ENCODE results near the gene GLUD1. TPM values are rescaled to one million over a fixed set of nuclear protein-coding genes. Genes with fewer than 3 reads are reported as not detected.
"Not testable (repeated sequence)": the region's sequence is repeated elsewhere in the genome, so short reads cannot be mapped to it uniquely, and the experiment has no call there.

The GLUD1 gene
- total RNA-seq, 1 donor from 2014 or later: 96.6 TPM

DNA sequence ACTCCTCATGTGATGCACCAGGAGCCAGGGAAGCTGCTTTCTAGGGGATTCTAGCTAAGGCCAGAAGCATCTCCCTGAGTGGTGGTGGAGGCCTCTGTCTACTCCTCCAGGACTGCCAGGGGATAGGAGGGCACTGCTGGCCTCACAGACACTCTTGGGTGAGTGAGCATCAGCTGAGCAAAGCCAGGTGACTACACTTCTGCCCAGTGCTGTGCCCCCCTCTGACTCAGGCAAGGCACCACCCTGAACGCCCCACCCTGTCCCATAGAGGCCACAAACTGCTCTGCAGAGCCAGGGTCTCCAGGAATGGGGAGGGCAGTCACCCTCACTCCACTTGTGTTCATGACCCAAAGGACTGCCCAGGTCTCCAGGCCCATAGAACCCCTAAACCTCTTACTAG lies 75.1 kb downstream of the GLUD1 start:
- not testable (repeated sequence) for H3K4me3 ChIP-seq (ENCODE audit: insufficient read depth, low read depth, low read length); H4K20me1 ChIP-seq (ENCODE audit: insufficient read depth, low read length); H3K79me2 ChIP-seq (ENCODE audit: insufficient read depth, low read length); H3K4me1 Mint-ChIP-seq (ENCODE audit: low read depth, unreplicated experiment); DNase-seq (ENCODE audit: low read depth); H3K4me2 ChIP-seq (ENCODE audit: low read length); H3K27me3 Mint-ChIP-seq (ENCODE audit: low read depth, unreplicated experiment); H3K36me3 ChIP-seq (ENCODE audit: insufficient read depth, low read length); FAIRE-seq; H3K36me3 Mint-ChIP-seq (ENCODE audit: low read depth, unreplicated experiment); H3K27me3 ChIP-seq (ENCODE audit: insufficient read depth, low read length); H3K27ac ChIP-seq (ENCODE audit: low read depth, low read length); H3K9me3 ChIP-seq (ENCODE audit: insufficient read depth, low read depth, low read length); H3K27ac Mint-ChIP-seq (ENCODE audit: unreplicated experiment); H3K4me1 ChIP-seq (ENCODE audit: insufficient read depth, low read length); H2AFZ ChIP-seq (ENCODE audit: low read depth, low read length); H3K4me3 Mint-ChIP-seq (ENCODE audit: unreplicated experiment); H3K9ac ChIP-seq (ENCODE audit: low read length); H3K9me3 Mint-ChIP-seq (ENCODE audit: unreplicated experiment)

DNA sequence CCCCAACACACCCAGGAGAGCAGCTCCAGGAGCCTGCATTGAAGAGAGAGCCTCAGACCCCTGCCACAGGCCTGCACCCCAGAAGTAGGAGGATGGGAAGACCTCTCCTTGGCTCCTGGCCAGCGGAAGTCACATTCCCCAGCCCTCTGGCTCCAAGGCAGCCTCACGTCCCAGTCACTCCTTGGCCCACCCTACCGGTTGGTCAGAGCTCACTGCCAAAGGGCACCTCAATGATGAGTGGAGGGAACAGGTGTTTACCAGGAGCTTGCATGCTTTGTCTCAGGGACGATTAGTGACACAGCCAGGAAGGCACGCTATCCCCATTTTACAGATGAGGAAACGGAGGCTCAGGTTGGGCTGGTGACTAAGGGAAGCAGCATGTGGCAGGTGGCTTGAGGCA lies 75.6 kb downstream of the GLUD1 start:
- H3K4me1 Mint-ChIP-seq (ENCODE audit: low read depth, unreplicated experiment); H3K9me3 ChIP-seq (ENCODE audit: insufficient read depth, low read depth, low read length); H3K27ac ChIP-seq (ENCODE audit: low read depth, low read length); H3K79me2 ChIP-seq (ENCODE audit: insufficient read depth, low read length); H3K9me3 Mint-ChIP-seq (ENCODE audit: unreplicated experiment); H3K27ac Mint-ChIP-seq (ENCODE audit: unreplicated experiment); DNase-seq (ENCODE audit: low read depth); H4K20me1 ChIP-seq (ENCODE audit: insufficient read depth, low read length); H3K9ac ChIP-seq (ENCODE audit: low read length); H3K4me3 ChIP-seq (ENCODE audit: insufficient read depth, low read depth, low read length); H3K4me1 ChIP-seq (ENCODE audit: insufficient read depth, low read length); FAIRE-seq; H3K4me2 ChIP-seq (ENCODE audit: low read length); H3K27me3 Mint-ChIP-seq (ENCODE audit: low read depth, unreplicated experiment); H2AFZ ChIP-seq (ENCODE audit: low read depth, low read length); H3K4me3 Mint-ChIP-seq (ENCODE audit: unreplicated experiment); H3K27me3 ChIP-seq (ENCODE audit: insufficient read depth, low read length); H3K36me3 ChIP-seq (ENCODE audit: insufficient read depth, low read length); H3K36me3 Mint-ChIP-seq (ENCODE audit: low read depth, unreplicated experiment): not testable (repeated sequence)

DNA sequence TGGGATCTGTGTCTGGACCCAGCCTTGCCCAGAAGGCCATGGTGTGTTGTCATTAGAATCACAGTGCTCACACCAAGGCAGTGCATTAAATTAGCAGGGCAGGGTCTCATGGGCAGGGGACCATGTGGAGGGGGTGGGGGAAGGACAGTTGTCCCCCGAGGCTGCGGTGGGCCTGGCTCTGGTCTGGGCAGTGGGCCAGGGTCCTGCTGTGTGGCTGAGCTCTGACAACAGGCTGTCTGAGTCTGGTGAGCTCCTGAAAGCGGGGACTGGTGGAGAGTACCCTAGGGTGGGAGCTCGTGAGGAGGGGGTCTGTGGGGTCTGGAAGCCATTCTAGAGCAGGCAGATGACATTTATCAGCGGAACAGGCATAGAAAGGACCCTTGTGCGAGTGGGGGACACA lies 76.5 kb downstream of the GLUD1 start:
- not testable (repeated sequence) for DNase-seq (ENCODE audit: low read depth); H3K36me3 Mint-ChIP-seq (ENCODE audit: low read depth, unreplicated experiment); H3K9me3 Mint-ChIP-seq (ENCODE audit: unreplicated experiment); H4K20me1 ChIP-seq (ENCODE audit: insufficient read depth, low read length); H3K4me2 ChIP-seq (ENCODE audit: low read length); H3K9ac ChIP-seq (ENCODE audit: low read length); H3K27me3 ChIP-seq (ENCODE audit: insufficient read depth, low read length); FAIRE-seq; H3K27ac ChIP-seq (ENCODE audit: low read depth, low read length); H2AFZ ChIP-seq (ENCODE audit: low read depth, low read length); H3K36me3 ChIP-seq (ENCODE audit: insufficient read depth, low read length); H3K4me1 ChIP-seq (ENCODE audit: insufficient read depth, low read length); H3K4me3 ChIP-seq (ENCODE audit: insufficient read depth, low read depth, low read length); H3K27ac Mint-ChIP-seq (ENCODE audit: unreplicated experiment); H3K4me1 Mint-ChIP-seq (ENCODE audit: low read depth, unreplicated experiment); H3K27me3 Mint-ChIP-seq (ENCODE audit: low read depth, unreplicated experiment); H3K79me2 ChIP-seq (ENCODE audit: insufficient read depth, low read length); H3K9me3 ChIP-seq (ENCODE audit: insufficient read depth, low read depth, low read length); H3K4me3 Mint-ChIP-seq (ENCODE audit: unreplicated experiment)

DNA sequence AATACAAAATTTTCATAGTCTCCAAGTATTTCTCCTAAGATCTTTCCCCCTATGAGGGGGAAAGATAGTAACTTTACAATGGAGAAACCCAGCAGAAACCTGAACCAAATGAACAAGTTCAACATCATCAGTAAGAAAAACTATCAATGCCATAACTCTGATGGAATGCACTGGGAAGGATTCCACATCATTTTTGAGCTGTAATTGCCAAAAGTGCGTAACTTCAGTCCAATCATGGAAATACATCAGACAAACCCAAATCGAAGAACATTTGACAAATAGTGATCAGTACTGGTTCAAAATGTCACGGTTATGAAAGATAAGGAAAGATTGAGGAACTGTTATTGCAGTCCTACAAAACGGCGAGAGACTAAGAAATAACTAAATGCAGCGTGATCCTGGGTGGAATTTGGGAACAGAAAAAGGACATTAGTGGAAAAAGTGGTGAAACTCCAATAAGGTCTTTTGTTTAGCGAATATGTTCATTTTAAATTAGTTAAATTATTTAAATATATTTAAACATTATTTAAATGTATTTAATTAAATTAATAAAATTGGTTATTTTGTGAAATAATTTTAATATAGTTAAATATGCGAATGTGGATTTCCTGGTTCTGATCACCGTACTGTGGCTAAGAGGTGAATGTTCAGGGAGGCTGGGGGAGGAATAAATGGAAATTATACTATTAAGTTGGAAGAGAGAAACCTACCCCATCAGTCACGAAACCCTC lies 79.5 kb downstream of the GLUD1 start:
- not testable (repeated sequence) for H3K9ac ChIP-seq (ENCODE audit: low read length); H3K4me3 ChIP-seq (ENCODE audit: insufficient read depth, low read depth, low read length); H3K27ac ChIP-seq (ENCODE audit: low read depth, low read length); H3K79me2 ChIP-seq (ENCODE audit: insufficient read depth, low read length); H3K27me3 ChIP-seq (ENCODE audit: insufficient read depth, low read length); H3K36me3 ChIP-seq (ENCODE audit: insufficient read depth, low read length); H3K27me3 Mint-ChIP-seq (ENCODE audit: low read depth, unreplicated experiment); FAIRE-seq; DNase-seq (ENCODE audit: low read depth); H2AFZ ChIP-seq (ENCODE audit: low read depth, low read length); H3K4me3 Mint-ChIP-seq (ENCODE audit: unreplicated experiment); H4K20me1 ChIP-seq (ENCODE audit: insufficient read depth, low read length); H3K4me1 Mint-ChIP-seq (ENCODE audit: low read depth, unreplicated experiment); H3K9me3 Mint-ChIP-seq (ENCODE audit: unreplicated experiment); H3K9me3 ChIP-seq (ENCODE audit: insufficient read depth, low read depth, low read length); H3K36me3 Mint-ChIP-seq (ENCODE audit: low read depth, unreplicated experiment); H3K4me1 ChIP-seq (ENCODE audit: insufficient read depth, low read length); H3K27ac Mint-ChIP-seq (ENCODE audit: unreplicated experiment); H3K4me2 ChIP-seq (ENCODE audit: low read length)

DNA sequence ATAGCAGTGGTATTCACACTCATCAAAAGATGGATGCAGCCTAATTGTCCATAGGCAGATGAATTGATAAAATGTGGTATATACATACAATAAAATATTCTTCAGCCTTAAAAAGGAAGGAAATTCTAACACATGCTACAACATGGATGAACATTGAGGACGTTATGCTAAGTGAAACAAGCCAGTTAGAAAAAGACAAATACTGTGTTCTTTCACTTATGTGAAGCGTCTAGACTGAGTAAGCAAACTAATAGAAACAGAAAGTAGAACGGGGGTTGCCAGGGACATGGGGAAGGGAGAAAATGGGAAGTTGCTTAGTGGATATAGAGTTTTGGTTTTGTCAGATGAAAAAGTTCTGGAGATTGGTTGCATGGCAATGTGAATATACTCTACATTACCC lies 81.1 kb downstream of the GLUD1 start:
- H3K9me3 Mint-ChIP-seq (ENCODE audit: unreplicated experiment); H3K4me3 ChIP-seq (ENCODE audit: insufficient read depth, low read depth, low read length); H3K27me3 ChIP-seq (ENCODE audit: insufficient read depth, low read length); FAIRE-seq; H3K4me3 Mint-ChIP-seq (ENCODE audit: unreplicated experiment); H3K4me1 Mint-ChIP-seq (ENCODE audit: low read depth, unreplicated experiment); H3K27ac ChIP-seq (ENCODE audit: low read depth, low read length); H2AFZ ChIP-seq (ENCODE audit: low read depth, low read length); H4K20me1 ChIP-seq (ENCODE audit: insufficient read depth, low read length); H3K4me1 ChIP-seq (ENCODE audit: insufficient read depth, low read length); H3K36me3 ChIP-seq (ENCODE audit: insufficient read depth, low read length); H3K27ac Mint-ChIP-seq (ENCODE audit: unreplicated experiment); H3K9ac ChIP-seq (ENCODE audit: low read length); H3K27me3 Mint-ChIP-seq (ENCODE audit: low read depth, unreplicated experiment); H3K9me3 ChIP-seq (ENCODE audit: insufficient read depth, low read depth, low read length); DNase-seq (ENCODE audit: low read depth); H3K4me2 ChIP-seq (ENCODE audit: low read length); H3K36me3 Mint-ChIP-seq (ENCODE audit: low read depth, unreplicated experiment); H3K79me2 ChIP-seq (ENCODE audit: insufficient read depth, low read length): not testable (repeated sequence)

DNA sequence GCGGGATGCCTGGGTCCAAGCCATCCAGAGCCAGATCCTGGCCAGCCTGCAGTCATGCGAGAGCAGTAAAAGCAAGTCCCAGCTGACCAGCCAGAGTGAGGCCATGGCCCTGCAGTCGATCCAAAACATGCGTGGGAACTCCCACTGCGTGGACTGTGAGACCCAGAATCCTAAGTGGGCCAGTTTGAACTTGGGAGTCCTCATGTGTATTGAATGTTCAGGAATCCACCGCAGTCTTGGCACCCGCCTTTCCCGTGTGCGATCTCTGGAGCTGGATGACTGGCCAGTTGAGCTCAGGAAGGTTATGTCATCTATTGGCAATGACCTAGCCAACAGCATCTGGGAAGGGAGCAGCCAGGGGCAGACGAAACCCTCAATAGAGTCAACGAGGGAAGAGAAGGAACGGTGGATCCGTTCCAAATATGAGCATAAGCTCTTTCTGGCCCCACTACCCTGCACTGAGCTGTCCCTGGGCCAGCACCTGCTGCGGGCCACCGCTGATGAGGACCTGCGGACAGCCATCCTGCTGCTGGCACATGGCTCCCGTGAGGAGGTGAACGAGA lies 85.4 kb downstream of the GLUD1 start:
- H3K36me3 ChIP-seq (ENCODE audit: insufficient read depth, low read length); H3K4me3 ChIP-seq (ENCODE audit: insufficient read depth, low read depth, low read length); H3K36me3 Mint-ChIP-seq (ENCODE audit: low read depth, unreplicated experiment); H3K4me3 Mint-ChIP-seq (ENCODE audit: unreplicated experiment); DNase-seq (ENCODE audit: low read depth); H3K27ac ChIP-seq (ENCODE audit: low read depth, low read length); H3K9me3 ChIP-seq (ENCODE audit: insufficient read depth, low read depth, low read length); H3K4me2 ChIP-seq (ENCODE audit: low read length); H3K4me1 Mint-ChIP-seq (ENCODE audit: low read depth, unreplicated experiment); H3K27me3 Mint-ChIP-seq (ENCODE audit: low read depth, unreplicated experiment); H4K20me1 ChIP-seq (ENCODE audit: insufficient read depth, low read length); H3K27me3 ChIP-seq (ENCODE audit: insufficient read depth, low read length); H3K9ac ChIP-seq (ENCODE audit: low read length); H3K79me2 ChIP-seq (ENCODE audit: insufficient read depth, low read length); H3K4me1 ChIP-seq (ENCODE audit: insufficient read depth, low read length); H3K9me3 Mint-ChIP-seq (ENCODE audit: unreplicated experiment); H3K27ac Mint-ChIP-seq (ENCODE audit: unreplicated experiment); H2AFZ ChIP-seq (ENCODE audit: low read depth, low read length); FAIRE-seq: not testable (repeated sequence)

All from astrocyte (in vitro differentiated cells and primary cell).